ENCODE results near the gene LIPC.
A peak's percentile ranks its signal among the peaks of the same experiment; 100 is the strongest.

LIPC gene

DNA sequence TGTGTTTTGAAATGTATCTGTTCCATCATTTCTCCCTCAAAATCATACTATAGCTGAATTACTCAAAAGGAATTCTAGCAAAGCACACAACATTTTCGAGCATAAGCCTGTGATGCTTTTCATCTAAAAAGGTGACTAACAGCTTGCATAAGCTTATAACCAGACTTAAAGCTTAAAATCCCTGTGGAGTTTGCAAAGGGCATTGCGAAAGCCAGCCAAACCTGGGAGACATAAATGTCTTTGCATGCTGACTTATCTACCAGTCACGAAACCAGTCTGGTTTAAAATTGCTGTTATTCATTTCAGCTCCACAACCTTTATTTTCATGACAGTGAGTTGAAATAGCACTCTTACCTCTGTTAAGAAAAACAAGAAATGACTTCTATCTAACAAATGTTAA lies 35.6 kb upstream of the LIPC start:
- Histone ChIP-seq H3K4me1 (ENCODE audit: insufficient read depth, low read length) (peaks cover 15% of the 10 kb centered on the region), H2AFZ (ENCODE audit: low read depth, low read length) (no peak overlapping the region), H3K9me3 (ENCODE audit: low read length) (peaks cover 2% of the 10 kb centered on the region), H3K36me3 (ENCODE audit: insufficient read depth, low read length) (no peaks in the 10 kb centered on the region), H3K27me3 (ENCODE audit: insufficient read depth, low read length) (no peaks in the 10 kb centered on the region), H3K4me3 (ENCODE audit: low read length) (no peak overlapping the region)

- Histone ChIP-seq H3K36me3 (ENCODE audit: insufficient read depth, low read length) (no peaks in the 10 kb centered on the region), H2AFZ (ENCODE audit: low read depth, low read length) (no peak overlapping the region)
Observed at GRCh38 chr15:58398071-58398470, 33.7 kb upstream of the LIPC start.

GRCh38 chr15:58398643-58399042 lies 33.1 kb upstream of the LIPC start:
- no peaks in the 10 kb centered on the region for H3K27me3 ChIP-seq (ENCODE audit: insufficient read depth, low read length)
- H3K9me3 ChIP-seq (ENCODE audit: low read length) = peaks cover 2% of the 10 kb centered on the region
- no peak overlapping the region for H3K4me3 ChIP-seq (ENCODE audit: low read length)
- H3K4me1 ChIP-seq (ENCODE audit: insufficient read depth, low read length) = peaks cover under 1% of the 10 kb centered on the region
- H2AFZ ChIP-seq (ENCODE audit: low read depth, low read length) = no peak overlapping the region
- no peaks in the 10 kb centered on the region for H3K36me3 ChIP-seq (ENCODE audit: insufficient read depth, low read length)

More at GRCh38 chr15:58398071-58398470, 33.7 kb upstream of the LIPC start:
- H3K4me3 ChIP-seq (ENCODE audit: low read length) = no peak overlapping the region
- peaks cover 2% of the 10 kb centered on the region for H3K9me3 ChIP-seq (ENCODE audit: low read length)
- H3K27me3 ChIP-seq (ENCODE audit: insufficient read depth, low read length) = no peaks in the 10 kb centered on the region
- peaks cover 5% of the 10 kb centered on the region for H3K4me1 ChIP-seq (ENCODE audit: insufficient read depth, low read length)

DNA sequence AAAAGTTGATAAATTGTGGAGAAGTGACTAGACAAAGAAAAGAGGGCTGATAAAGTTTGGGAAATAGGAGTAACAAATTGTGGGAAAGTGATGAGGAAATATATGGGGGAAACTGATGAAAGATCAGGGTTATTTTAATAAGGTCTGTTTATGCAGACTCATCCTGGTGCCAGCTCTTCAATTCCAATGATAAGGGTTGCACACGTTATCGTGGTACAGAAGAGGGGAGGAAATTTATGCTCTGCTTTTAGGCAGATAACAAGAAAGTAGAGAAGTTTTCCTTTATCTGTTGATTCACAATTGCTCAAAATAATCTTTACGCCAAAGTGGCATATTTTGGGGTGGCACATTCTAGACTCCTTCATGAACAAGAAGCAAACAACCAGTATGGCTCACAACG lies 32.1 kb upstream of the LIPC start:
- Histone ChIP-seq H3K4me3 (ENCODE audit: low read length) (no peak overlapping the region), H3K9me3 (ENCODE audit: low read length) (peaks cover 2% of the 10 kb centered on the region), H3K4me1 (ENCODE audit: insufficient read depth, low read length) (no peaks in the 10 kb centered on the region), H3K36me3 (ENCODE audit: insufficient read depth, low read length) (no peaks in the 10 kb centered on the region), H3K27me3 (ENCODE audit: insufficient read depth, low read length) (no peaks in the 10 kb centered on the region), H2AFZ (ENCODE audit: low read depth, low read length) (no peak overlapping the region)

- H3K4me1 ChIP-seq (ENCODE audit: insufficient read depth, low read length) = no peaks in the 10 kb centered on the region
- no peak overlapping the region for H3K4me3 ChIP-seq (ENCODE audit: low read length)
- no peaks in the 10 kb centered on the region for H3K27me3 ChIP-seq (ENCODE audit: insufficient read depth, low read length)
- peaks cover 2% of the 10 kb centered on the region for H3K9me3 ChIP-seq (ENCODE audit: low read length)
- H3K36me3 ChIP-seq (ENCODE audit: insufficient read depth, low read length) = no peaks in the 10 kb centered on the region
- H2AFZ ChIP-seq (ENCODE audit: low read depth, low read length) = no peak overlapping the region
Observed at GRCh38 chr15:58401276-58401675, 30.5 kb upstream of the LIPC start.

- no peak overlapping the region for H2AFZ ChIP-seq (ENCODE audit: low read depth, low read length)
- no peak overlapping the region for H3K4me3 ChIP-seq (ENCODE audit: low read length)
- peaks cover 5% of the 10 kb centered on the region for H3K4me1 ChIP-seq (ENCODE audit: insufficient read depth, low read length)
- H3K27me3 ChIP-seq (ENCODE audit: insufficient read depth, low read length) = no peaks in the 10 kb centered on the region
- H3K9me3 ChIP-seq (ENCODE audit: low read length) = peaks cover 2% of the 10 kb centered on the region
- no peaks in the 10 kb centered on the region for H3K36me3 ChIP-seq (ENCODE audit: insufficient read depth, low read length)
Observed at GRCh38 chr15:58401991-58402649, 29.7 kb upstream of the LIPC start.

DNA sequence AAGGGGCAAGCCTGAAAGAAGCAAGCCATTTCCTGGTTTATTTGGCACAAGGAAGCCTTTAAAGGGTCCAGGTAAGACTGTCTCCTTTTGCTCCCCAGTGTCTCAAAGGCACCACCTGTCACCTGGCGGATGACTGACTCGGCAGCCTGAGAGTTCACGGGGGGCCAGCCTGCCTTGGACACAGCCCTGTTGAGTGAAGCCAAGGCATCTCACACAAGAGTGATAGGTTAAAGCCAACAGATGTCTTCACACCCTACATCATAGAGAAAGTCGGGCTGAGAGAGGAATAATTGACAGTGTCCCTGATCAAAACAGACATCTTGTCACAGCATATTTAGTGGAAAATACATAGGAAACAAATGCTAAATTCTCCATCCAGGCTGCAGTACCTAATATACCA lies 28.2 kb upstream of the LIPC start:
- Histone ChIP-seq H3K9me3 (ENCODE audit: low read length) (peaks cover 2% of the 10 kb centered on the region), H3K27me3 (ENCODE audit: insufficient read depth, low read length) (no peaks in the 10 kb centered on the region), H3K36me3 (ENCODE audit: insufficient read depth, low read length) (no peaks in the 10 kb centered on the region), H2AFZ (ENCODE audit: low read depth, low read length) (no peak overlapping the region), H3K4me1 (ENCODE audit: insufficient read depth, low read length) (peaks cover 15% of the 10 kb centered on the region), H3K4me3 (ENCODE audit: low read length) (no peak overlapping the region)

GRCh38 chr15:58404020-58404419 lies 27.8 kb upstream of the LIPC start:
- H3K4me3 ChIP-seq (ENCODE audit: low read length) = no peak overlapping the region
- H2AFZ ChIP-seq (ENCODE audit: low read depth, low read length) = no peak overlapping the region
- no peaks in the 10 kb centered on the region for H3K27me3 ChIP-seq (ENCODE audit: insufficient read depth, low read length)
- no peaks in the 10 kb centered on the region for H3K36me3 ChIP-seq (ENCODE audit: insufficient read depth, low read length)
- peaks cover 15% of the 10 kb centered on the region for H3K4me1 ChIP-seq (ENCODE audit: insufficient read depth, low read length)
- peaks cover 2% of the 10 kb centered on the region for H3K9me3 ChIP-seq (ENCODE audit: low read length)

DNA sequence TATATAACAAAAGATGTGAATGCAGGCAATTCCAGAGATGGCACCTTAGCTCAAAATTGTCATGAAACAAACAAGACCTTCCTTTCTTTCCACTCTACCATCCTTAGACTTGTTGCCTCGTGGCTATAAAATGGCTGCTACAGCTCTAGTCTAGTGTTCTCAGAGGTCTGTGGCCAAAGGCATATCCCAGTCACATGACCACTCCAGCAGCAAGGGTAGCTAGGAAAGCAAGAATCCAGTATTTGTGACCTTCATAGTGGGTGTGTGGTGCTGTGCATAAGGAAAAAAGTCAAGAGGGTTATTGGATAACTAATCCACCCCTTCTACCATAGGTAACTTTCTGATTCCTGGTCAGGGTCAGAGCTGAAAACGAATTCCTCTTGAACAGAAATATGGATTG lies 27.1 kb upstream of the LIPC start:
- no peaks in the 10 kb centered on the region for H3K27me3 ChIP-seq (ENCODE audit: insufficient read depth, low read length)
- no peak overlapping the region for H2AFZ ChIP-seq (ENCODE audit: low read depth, low read length)
- H3K36me3 ChIP-seq (ENCODE audit: insufficient read depth, low read length) = no peaks in the 10 kb centered on the region
- H3K9me3 ChIP-seq (ENCODE audit: low read length) = peaks cover 2% of the 10 kb centered on the region
- no peak overlapping the region for H3K4me3 ChIP-seq (ENCODE audit: low read length)
- H3K4me1 ChIP-seq (ENCODE audit: insufficient read depth, low read length) = peaks cover 15% of the 10 kb centered on the region

DNA sequence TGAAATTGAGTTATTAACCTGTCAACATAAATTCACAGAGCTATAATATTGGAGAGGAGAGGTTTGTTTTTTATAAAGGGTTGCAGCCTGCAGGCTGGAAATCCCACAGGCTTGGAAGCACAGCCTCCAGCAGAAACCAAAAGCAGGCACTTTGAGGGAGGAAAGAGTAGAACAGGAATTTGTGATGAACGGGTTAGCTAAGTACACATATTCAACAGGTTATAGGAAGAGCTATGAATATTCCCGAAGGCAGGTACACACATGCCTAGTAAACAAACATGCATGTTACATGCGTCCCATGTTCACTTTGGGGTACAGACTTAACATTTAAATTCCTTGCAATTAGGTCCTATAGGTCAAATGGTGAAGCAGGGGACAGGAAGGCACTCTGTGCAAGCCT lies 25.9 kb upstream of the LIPC start:
- H3K9me3 ChIP-seq (ENCODE audit: low read length) = no peaks in the 10 kb centered on the region

DNA sequence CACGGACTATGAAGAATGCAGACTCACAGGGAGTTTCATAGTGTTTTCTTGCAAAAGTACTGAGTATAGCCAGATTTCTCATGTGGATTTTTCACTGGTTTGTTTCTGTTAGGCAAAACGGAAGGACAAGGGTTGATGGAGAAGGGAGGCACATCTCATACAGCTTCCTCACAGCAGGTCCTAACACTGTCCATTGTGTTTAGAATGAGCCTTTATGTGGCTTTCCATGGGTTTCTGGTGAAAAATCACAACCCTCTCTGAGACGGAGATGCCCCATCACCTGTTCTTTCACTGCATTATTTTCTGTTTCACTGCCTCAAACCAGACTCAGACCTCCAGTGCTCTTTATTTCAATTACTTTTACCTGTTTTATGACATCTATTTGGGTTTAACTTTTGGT lies 25.0 kb upstream of the LIPC start:
- Histone ChIP-seq H3K4me3 (ENCODE audit: low read length) (no peak overlapping the region), H3K27me3 (ENCODE audit: insufficient read depth, low read length) (no peaks in the 10 kb centered on the region)

More for the DNA sequence above, 25.9 kb upstream of the LIPC start:
- no peaks in the 10 kb centered on the region for H3K36me3 ChIP-seq (ENCODE audit: insufficient read depth, low read length)
- H3K4me3 ChIP-seq (ENCODE audit: low read length) = no peak overlapping the region
- peaks cover 15% of the 10 kb centered on the region for H3K4me1 ChIP-seq (ENCODE audit: insufficient read depth, low read length)
- H2AFZ ChIP-seq (ENCODE audit: low read depth, low read length) = no peak overlapping the region
- H3K27me3 ChIP-seq (ENCODE audit: insufficient read depth, low read length) = no peaks in the 10 kb centered on the region

GRCh38 chr15:58407236-58407775 lies 24.5 kb upstream of the LIPC start:
- Histone ChIP-seq H3K4me1 (ENCODE audit: insufficient read depth, low read length) (peaks cover 15% of the 10 kb centered on the region), H3K4me3 (ENCODE audit: low read length) (no peak overlapping the region)

More for the DNA sequence above, 25.0 kb upstream of the LIPC start:
- Histone ChIP-seq H3K4me1 (ENCODE audit: insufficient read depth, low read length) (peaks cover 15% of the 10 kb centered on the region), H3K36me3 (ENCODE audit: insufficient read depth, low read length) (no peaks in the 10 kb centered on the region), H2AFZ (ENCODE audit: low read depth, low read length) (no peak overlapping the region), H3K9me3 (ENCODE audit: low read length) (no peaks in the 10 kb centered on the region)

DNA sequence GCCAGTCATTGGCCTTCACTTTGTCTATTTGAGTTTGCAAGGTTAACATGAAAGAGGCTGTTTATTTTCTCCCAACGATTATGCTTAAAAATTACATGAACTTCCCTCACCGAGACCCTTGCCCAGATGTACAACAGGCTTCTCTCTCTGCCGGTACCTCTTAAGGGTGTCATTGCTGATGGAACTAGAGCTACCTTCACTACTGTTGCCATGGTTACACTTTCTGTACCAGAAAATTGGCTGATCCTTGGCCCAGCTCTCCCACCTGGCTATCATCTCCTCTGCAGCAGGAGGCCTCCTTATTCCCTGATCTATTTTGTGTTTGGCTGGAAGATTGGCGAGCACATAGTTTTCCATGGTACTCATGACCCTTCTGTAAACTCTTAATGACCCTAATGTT lies 24.0 kb upstream of the LIPC start:
- H3K4me1 ChIP-seq (ENCODE audit: insufficient read depth, low read length) = peaks cover 15% of the 10 kb centered on the region

More at GRCh38 chr15:58407236-58407775, 24.5 kb upstream of the LIPC start:
- no peaks in the 10 kb centered on the region for H3K9me3 ChIP-seq (ENCODE audit: low read length)
- no peaks in the 10 kb centered on the region for H3K36me3 ChIP-seq (ENCODE audit: insufficient read depth, low read length)
- peak overlapping the region; percentile 32 for H2AFZ ChIP-seq (ENCODE audit: low read depth, low read length)
- H3K27me3 ChIP-seq (ENCODE audit: insufficient read depth, low read length) = no peaks in the 10 kb centered on the region

DNA sequence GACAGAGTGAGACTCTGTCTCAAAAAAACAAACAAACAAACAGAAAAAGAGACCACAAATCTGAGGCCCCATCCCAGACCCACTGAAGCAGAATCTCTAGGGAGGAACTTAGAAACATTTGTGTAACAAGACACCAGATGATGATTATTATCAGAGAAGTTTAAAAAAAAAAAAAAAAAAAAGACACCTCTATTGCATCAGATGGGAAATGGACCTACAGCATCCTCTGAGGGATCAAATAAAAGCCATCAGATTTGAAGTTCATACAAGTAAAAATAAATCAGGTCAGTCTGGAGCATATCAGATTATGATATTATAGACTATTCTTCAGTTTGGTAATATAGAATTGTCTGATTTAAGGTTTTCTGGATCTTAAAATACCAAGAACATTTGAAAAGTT lies 21.9 kb upstream of the LIPC start:
- peaks cover 3% of the 10 kb centered on the region for H3K9me3 ChIP-seq (ENCODE audit: low read length)
- no peak overlapping the region for H2AFZ ChIP-seq (ENCODE audit: low read depth, low read length)
- no peak overlapping the region for H3K4me3 ChIP-seq (ENCODE audit: low read length)
- peaks cover 15% of the 10 kb centered on the region for H3K4me1 ChIP-seq (ENCODE audit: insufficient read depth, low read length)
- H3K27me3 ChIP-seq (ENCODE audit: insufficient read depth, low read length) = no peaks in the 10 kb centered on the region
- no peaks in the 10 kb centered on the region for H3K36me3 ChIP-seq (ENCODE audit: insufficient read depth, low read length)

More for the DNA sequence above, 24.0 kb upstream of the LIPC start:
- H3K4me3 ChIP-seq (ENCODE audit: low read length) = no peak overlapping the region
- peak overlapping the region; percentile 32 for H2AFZ ChIP-seq (ENCODE audit: low read depth, low read length)
- H3K9me3 ChIP-seq (ENCODE audit: low read length) = no peaks in the 10 kb centered on the region
- H3K27me3 ChIP-seq (ENCODE audit: insufficient read depth, low read length) = no peaks in the 10 kb centered on the region
- H3K36me3 ChIP-seq (ENCODE audit: insufficient read depth, low read length) = no peaks in the 10 kb centered on the region

Data from neuron (in vitro differentiated cells).